Esophagus squamous epithelium (tissue), 5 donors: ENCODE measurements around the gene HRC. TPM values are rescaled to one million over a fixed set of nuclear protein-coding genes. Genes with fewer than 3 reads are reported as not detected.
A peak's percentile ranks its signal among the peaks of the same experiment; 100 is the strongest.

Experiments
- DNase-seq: peaks from one replicate; lab custom pipeline; 2025; lab: John Stamatoyannopoulos, UW
- H3K27ac ChIP-seq, 4 donors: fragments of 200-600 bp; sonication (generic); one replicate each; pipeline ENCODE4 v1.5.1; 2016 to 2019; ENCODE audit warnings: mild to moderate bottlenecking in 1 of 4
- H3K27me3 ChIP-seq, 4 donors: fragments of 200-600 bp; sonication (generic); 1 replicate in 3 of 4; 2 replicates in 1 of 4; pipeline versions ENCODE4 v1.5.1 to v1.6.0; 2017 to 2021; ENCODE audit warnings: antibody characterized with exemption in 1 of 4
- H3K36me3 ChIP-seq, 3 donors: fragments of 200-600 bp; sonication (generic); one replicate each; pipeline ENCODE4 v1.5.1; 2016 to 2019
- H3K4me1 ChIP-seq, 3 donors: fragments of 200-600 bp; sonication (generic); one replicate each; pipeline ENCODE4 v1.5.1; 2017 to 2019
- H3K4me3 ChIP-seq, 4 donors: fragments of 200-600 bp; sonication (generic); 1 replicate in 3 of 4; 2 replicates in 1 of 4; pipeline ENCODE4 v1.5.1; 2016 to 2019; ENCODE audit warnings: mild to moderate bottlenecking in 2 of 4, moderate library complexity in 1 of 4
- H3K9me3 ChIP-seq, 3 donors: fragments of 200-600 bp; sonication (generic); one replicate each; pipeline ENCODE4 v1.5.1; 2016 to 2019
- POLR2A ChIP-seq, 4 donors: fragments of 450-650 bp; IDR thresholded peaks; one replicate each; pipeline ENCODE4 v1.6.1; 2017; ENCODE audit warnings: antibody characterized with exemption in 4 of 4, mild to moderate bottlenecking in 4 of 4, moderate library complexity in 3 of 4
- WGBS, 2 donors: methylation state at CpG; one replicate each; pipeline ENCODE4 v1.1.5; 2018; 5-methylcytosine and 5-hydroxymethylcytosine counted together
- intact Hi-C: fragments of 100-400 bp; cut with DNase I; formaldehyde crosslinking; loops from one replicate; pipeline ENCODE4 v1.15.0; 2022
- total RNA-seq, 4 donors: library from RNA; depleted of rRNA; stranded (reverse); fragments of >200 nt; gene quantifications; one replicate each; pipeline ENCODE4 v1.1.0, GENCODE V29; 2016
- TF ChIP-seq, protein P1 (sequence below), 6 experiments: fragments of 450-650 bp in 4 of 6; fragments of 200-600 bp in 2 of 6; sonication (generic) in 2 of 6; IDR thresholded peaks; one replicate each; pipeline ENCODE4 v1.5.1; 2016 to 2019; ENCODE audit warnings: antibody characterized with exemption in 6 of 6, mild to moderate bottlenecking in 4 of 6, moderate library complexity in 4 of 6
- donor health status: DM: yes; HTN: yes; CAD: no.

The HRC gene, protein sequence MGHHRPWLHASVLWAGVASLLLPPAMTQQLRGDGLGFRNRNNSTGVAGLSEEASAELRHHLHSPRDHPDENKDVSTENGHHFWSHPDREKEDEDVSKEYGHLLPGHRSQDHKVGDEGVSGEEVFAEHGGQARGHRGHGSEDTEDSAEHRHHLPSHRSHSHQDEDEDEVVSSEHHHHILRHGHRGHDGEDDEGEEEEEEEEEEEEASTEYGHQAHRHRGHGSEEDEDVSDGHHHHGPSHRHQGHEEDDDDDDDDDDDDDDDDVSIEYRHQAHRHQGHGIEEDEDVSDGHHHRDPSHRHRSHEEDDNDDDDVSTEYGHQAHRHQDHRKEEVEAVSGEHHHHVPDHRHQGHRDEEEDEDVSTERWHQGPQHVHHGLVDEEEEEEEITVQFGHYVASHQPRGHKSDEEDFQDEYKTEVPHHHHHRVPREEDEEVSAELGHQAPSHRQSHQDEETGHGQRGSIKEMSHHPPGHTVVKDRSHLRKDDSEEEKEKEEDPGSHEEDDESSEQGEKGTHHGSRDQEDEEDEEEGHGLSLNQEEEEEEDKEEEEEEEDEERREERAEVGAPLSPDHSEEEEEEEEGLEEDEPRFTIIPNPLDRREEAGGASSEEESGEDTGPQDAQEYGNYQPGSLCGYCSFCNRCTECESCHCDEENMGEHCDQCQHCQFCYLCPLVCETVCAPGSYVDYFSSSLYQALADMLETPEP
- 1 to 10 TPM in 1 of 4 donors, under 1 TPM in 3; 0.13 to 1.1 (median 0.38) TPM for total RNA-seq

DNA sequence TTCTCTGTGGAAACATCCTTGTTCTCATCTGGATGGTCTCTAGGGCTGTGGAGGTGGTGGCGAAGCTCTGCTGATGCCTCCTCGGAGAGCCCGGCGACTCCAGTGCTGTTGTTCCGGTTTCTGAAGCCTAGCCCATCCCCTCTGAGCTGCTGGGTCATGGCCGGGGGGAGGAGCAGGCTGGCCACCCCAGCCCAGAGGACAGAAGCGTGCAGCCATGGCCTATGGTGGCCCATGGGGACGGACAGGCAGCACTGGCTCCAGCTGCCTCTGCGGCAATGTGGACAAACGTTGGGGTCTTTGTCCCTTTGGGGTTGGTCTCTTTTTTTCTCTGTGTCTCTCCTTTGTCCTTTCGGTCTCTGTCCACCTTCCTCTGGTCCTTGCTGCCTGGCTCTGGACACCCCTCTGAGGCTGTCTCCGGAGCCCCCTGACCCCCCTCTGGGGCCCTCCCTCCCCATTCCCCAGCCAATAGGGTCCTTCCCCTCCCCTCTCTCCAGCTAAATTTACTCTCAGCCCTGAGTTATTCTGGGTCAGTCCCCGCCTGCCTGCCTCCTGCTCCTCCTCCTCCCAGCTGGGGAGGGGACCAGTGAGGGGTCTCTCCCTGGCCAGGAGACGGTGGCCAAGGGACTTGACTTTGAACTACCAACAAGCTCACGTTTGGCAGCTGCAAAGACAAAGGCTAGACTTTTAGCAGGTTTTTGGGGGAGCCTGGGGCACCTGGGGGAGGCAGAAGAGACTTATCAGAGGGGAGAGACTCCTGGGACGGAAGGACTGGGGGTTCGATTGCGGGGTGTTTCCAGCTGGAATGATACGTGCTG, at the start of gene HRC:
HRC (minus strand) TSS at position 392 of the 815 bp plus-strand sequence; CDS start at position 233, 159 bp downstream.
- no peak for DNase-seq
- Histone ChIP-seq H3K4me1 (peaks cover 27 to 54% (median 29%) of the 10 kb centered on the region in 3 donors), H3K4me3 (peak within 1 kb of the TSS in 2 of 4 donors; percentile 16 to 26), H3K27me3 (no peaks in the 10 kb centered on the region), H3K9me3 (no peaks in the 10 kb centered on the region), H3K36me3 (no peaks in the 10 kb centered on the region), H3K27ac (peak within 1 kb of the TSS in 3 of 4 donors; percentile 41 to 58 (median 55))
- intact Hi-C loops, result no loop called here
- WGBS, 2 donors, result 55 to 65% methylated on average over 9 of the region's 19 CpGs
- TF ChIP-seq, protein P1, sequence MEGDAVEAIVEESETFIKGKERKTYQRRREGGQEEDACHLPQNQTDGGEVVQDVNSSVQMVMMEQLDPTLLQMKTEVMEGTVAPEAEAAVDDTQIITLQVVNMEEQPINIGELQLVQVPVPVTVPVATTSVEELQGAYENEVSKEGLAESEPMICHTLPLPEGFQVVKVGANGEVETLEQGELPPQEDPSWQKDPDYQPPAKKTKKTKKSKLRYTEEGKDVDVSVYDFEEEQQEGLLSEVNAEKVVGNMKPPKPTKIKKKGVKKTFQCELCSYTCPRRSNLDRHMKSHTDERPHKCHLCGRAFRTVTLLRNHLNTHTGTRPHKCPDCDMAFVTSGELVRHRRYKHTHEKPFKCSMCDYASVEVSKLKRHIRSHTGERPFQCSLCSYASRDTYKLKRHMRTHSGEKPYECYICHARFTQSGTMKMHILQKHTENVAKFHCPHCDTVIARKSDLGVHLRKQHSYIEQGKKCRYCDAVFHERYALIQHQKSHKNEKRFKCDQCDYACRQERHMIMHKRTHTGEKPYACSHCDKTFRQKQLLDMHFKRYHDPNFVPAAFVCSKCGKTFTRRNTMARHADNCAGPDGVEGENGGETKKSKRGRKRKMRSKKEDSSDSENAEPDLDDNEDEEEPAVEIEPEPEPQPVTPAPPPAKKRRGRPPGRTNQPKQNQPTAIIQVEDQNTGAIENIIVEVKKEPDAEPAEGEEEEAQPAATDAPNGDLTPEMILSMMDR (IDR thresholded peaks at IDR 0.05), result no peak
- TF ChIP-seq POLR2A (IDR thresholded peaks at IDR 0.05), result no peak

DNA sequence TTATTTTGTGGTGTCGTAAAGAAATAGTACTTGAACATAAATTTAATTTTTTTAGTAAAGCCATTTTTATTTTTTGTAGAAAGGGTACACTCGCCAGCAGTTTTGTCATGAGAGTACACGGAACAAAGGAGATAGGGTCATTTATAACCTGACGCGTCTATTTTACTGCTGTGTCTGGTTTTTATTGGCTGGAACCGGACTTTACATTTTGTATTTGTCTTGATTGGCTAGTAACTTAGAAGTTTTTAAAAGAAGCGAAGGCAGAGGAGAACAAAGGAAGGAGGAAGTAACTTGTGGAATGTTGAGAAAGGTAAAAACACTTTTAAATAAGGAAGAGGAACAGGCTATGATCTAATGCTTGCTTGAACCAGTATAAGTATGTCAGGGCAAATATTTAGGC, 45.8 kb upstream of the HRC start:
- intact Hi-C loops, result no loop called here
- TF ChIP-seq, protein P1 (IDR thresholded peaks at IDR 0.05), result no peak
- TF ChIP-seq POLR2A (IDR thresholded peaks at IDR 0.05), result no peak
- H3K4me3 ChIP-seq, result no peak overlapping the region
- H3K27me3 ChIP-seq, result no peaks in the 10 kb centered on the region
- H3K9me3 ChIP-seq, result no peaks in the 10 kb centered on the region
- H3K36me3 ChIP-seq, result peaks cover 11 to 75% (median 15%) of the 10 kb centered on the region in 3 donors
- peak overlapping the region in 1 of 4 donors; percentile 30 for H3K27ac ChIP-seq
- DNase-seq, result no peak
- H3K4me1 ChIP-seq, result peaks cover 0 to 20% (median 0%) of the 10 kb centered on the region in 3 donors
- 90 to 95% methylated on average over 7 of the region's 7 CpGs for WGBS, 2 donors

DNA sequence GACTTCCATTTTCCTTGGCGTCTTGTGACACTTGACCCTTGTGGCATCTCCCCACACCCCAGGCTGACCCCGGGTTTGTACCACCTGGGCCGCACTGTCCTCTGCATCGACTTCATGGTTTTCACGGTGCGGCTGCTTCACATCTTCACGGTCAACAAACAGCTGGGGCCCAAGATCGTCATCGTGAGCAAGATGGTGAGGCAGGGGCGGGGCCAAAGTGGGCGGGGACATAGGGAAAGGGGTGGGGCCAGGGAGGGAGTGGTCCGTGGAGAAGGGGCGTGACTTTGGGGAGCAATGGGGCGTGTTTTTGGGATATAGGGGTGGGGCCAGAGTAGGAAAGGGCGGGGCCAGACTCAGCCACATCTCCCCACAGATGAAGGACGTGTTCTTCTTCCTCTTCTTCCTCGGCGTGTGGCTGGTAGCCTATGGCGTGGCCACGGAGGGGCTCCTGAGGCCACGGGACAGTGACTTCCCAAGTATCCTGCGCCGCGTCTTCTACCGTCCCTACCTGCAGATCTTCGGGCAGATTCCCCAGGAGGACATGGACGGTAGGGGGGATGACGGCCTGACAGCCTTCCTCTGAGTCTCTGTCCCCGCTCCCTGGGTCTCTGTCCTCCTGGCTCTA, 45.2 kb upstream of the HRC start:
- H3K9me3 ChIP-seq, result no peaks in the 10 kb centered on the region
- H3K4me3 ChIP-seq, result no peak overlapping the region
- H3K27ac ChIP-seq, result peak overlapping the region in 1 of 4 donors; percentile 11
- DNase-seq, result no peak
- no peaks in the 10 kb centered on the region for H3K27me3 ChIP-seq
- 83 to 88% methylated on average over 20 to 22 of the region's 29 CpGs for WGBS, 2 donors
- no peak for TF ChIP-seq POLR2A (IDR thresholded peaks at IDR 0.05)
- TF ChIP-seq, protein P1 (IDR thresholded peaks at IDR 0.05), result no peak
- intact Hi-C loops, result no loop called here
- peaks cover 11 to 68% (median 15%) of the 10 kb centered on the region in 3 donors for H3K36me3 ChIP-seq
- H3K4me1 ChIP-seq, result peaks cover 0 to 20% (median 0%) of the 10 kb centered on the region in 3 donors

DNA sequence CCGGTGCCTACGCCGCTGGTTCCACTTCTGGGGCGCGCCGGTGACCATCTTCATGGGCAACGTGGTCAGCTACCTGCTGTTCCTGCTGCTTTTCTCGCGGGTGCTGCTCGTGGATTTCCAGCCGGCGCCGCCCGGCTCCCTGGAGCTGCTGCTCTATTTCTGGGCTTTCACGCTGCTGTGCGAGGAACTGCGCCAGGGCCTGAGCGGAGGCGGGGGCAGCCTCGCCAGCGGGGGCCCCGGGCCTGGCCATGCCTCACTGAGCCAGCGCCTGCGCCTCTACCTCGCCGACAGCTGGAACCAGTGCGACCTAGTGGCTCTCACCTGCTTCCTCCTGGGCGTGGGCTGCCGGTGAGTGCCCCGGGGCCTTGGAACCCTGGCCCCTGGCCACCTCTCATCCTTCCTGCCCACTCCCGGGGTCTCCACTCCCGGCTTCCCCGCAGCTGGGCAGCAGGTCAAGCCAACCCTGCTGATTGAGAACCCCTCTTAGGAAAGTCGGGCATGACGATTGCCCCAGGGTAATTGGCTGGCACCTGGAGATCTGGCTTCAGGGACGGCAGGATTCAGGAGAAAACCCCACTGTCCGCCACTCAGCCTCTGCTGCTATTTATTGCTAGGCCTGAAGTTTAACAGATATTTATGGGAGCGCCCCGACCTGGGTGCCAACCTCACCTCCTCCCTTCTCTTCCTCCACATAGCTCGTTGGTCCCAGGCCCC, 41.5 kb upstream of the HRC start:
- peaks cover 0 to 13% (median 0%) of the 10 kb centered on the region in 3 donors for H3K4me1 ChIP-seq
- H3K9me3 ChIP-seq, result no peaks in the 10 kb centered on the region
- WGBS, 2 donors, result 68 to 79% methylated on average over 11 to 21 of the region's 40 CpGs
- no peak overlapping the region for H3K4me3 ChIP-seq
- DNase-seq, result no peak
- no peaks in the 10 kb centered on the region for H3K27me3 ChIP-seq
- intact Hi-C loops, result loop anchor here (5.0 kb wide), 1 partner anchor 94 kb away; no protein-coding TSS in a partner anchor
- no peak overlapping the region for H3K27ac ChIP-seq
- peaks cover 7 to 59% (median 12%) of the 10 kb centered on the region in 3 donors for H3K36me3 ChIP-seq
- TF ChIP-seq, protein P1 (IDR thresholded peaks at IDR 0.05), result no peak
- TF ChIP-seq POLR2A (IDR thresholded peaks at IDR 0.05), result no peak
